Fibroblast of villous mesenchyme (primary cell): ENCODE results near the gene PITPNM3. TPM values are rescaled to one million over a fixed set of nuclear protein-coding genes. Genes with fewer than 3 reads are reported as not detected.

Source experiments
- DNase-seq: peaks from one replicate; pipeline ENCODE4 v3.0.0-alpha.2; 2010; ENCODE audit warnings: low read depth
- H3K4me3 ChIP-seq: 2 replicates; pipeline ENCODE4 v1.5.1; 2011; ENCODE audit warnings: low read depth, mild to moderate bottlenecking, low read length
- total RNA-seq: library from RNA; depleted of rRNA; stranded (reverse); fragments of >200 nt; gene quantifications from 2 replicates; pipeline ENCODE4 v1.2.3, GENCODE V29; 2012
- TF ChIP-seq, protein P1 (sequence below): IDR thresholded peaks from 2 replicates; pipeline ENCODE4 v1.5.1; 2012; ENCODE audit warnings: low read depth, mild to moderate bottlenecking, low read length; ENCODE audit not compliant: insufficient read depth

Gene PITPNM3
- total RNA-seq, 1 donor, result under 0.01 TPM

DNA sequence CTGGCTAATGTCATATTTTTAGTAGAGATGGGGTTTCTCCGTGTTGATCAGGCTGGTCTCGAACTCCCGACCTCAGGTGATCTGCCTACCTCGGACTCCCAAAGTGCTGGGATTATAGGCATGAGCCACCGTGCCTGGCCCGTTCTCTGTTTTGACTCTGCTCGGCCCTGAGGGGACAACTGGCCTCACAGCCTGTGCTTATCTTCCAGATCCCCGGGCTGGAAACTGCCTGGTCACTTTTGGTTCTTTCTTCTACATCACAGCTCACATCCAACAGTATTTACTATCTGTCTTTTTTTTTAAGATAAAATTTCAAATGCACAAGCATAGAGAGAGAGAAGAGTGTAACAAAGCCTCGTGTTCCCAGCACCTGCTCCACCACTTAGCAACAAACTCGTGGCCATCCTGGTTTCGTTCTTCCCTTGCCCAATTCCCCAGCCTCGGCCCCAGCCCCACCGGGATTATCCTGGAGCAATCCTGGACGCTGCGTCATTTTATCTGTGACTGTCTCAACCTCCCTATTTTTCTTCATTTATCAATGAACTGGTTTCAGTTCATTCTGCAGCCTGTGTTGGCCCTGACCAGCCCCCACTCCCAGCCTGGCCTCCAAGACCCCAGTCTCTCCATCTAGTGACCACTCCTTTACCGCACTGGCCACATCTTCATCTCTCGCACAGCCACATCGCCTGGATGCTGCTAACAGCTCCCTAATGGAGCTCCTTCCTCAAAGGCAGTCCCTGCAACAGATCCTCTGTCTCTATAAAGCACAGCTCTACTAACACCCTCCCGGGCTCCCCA, 91.0 kb downstream of the PITPNM3 start:
- H3K4me3 ChIP-seq, result no peak overlapping the region
- TF ChIP-seq, protein P1, sequence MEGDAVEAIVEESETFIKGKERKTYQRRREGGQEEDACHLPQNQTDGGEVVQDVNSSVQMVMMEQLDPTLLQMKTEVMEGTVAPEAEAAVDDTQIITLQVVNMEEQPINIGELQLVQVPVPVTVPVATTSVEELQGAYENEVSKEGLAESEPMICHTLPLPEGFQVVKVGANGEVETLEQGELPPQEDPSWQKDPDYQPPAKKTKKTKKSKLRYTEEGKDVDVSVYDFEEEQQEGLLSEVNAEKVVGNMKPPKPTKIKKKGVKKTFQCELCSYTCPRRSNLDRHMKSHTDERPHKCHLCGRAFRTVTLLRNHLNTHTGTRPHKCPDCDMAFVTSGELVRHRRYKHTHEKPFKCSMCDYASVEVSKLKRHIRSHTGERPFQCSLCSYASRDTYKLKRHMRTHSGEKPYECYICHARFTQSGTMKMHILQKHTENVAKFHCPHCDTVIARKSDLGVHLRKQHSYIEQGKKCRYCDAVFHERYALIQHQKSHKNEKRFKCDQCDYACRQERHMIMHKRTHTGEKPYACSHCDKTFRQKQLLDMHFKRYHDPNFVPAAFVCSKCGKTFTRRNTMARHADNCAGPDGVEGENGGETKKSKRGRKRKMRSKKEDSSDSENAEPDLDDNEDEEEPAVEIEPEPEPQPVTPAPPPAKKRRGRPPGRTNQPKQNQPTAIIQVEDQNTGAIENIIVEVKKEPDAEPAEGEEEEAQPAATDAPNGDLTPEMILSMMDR, result no peak
- no peak for DNase-seq

DNA sequence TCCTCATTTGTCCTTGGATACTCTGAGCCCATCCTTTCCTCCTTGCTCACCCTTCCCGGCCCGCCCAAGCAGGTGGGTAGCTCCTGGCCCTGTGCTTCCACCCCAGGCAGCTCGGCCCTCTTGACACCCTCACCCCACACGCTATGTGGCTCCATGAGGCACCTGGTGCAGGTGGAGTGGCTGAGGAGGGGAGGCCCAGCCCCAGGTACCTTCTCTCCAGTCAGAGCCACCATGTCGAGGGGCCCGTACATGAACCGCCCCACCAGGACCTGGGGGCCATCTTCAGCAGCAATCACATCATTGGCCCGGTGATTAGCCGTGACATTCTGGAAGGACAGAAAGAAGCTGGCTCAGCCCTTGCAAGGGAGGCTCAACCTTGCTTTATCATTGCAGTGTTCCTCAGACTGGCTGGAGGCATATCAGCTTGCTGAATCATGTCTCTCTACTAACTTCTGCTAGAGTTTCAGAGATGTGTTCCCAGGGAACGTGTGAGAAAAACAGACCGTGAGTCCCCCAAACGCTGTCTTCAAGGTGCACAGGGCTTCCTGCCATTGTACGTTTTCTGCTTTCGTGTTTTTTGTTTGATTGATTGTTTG, 91.8 kb downstream of the PITPNM3 start:
- TF ChIP-seq, protein P1, result no peak
- no peak for DNase-seq

DNA sequence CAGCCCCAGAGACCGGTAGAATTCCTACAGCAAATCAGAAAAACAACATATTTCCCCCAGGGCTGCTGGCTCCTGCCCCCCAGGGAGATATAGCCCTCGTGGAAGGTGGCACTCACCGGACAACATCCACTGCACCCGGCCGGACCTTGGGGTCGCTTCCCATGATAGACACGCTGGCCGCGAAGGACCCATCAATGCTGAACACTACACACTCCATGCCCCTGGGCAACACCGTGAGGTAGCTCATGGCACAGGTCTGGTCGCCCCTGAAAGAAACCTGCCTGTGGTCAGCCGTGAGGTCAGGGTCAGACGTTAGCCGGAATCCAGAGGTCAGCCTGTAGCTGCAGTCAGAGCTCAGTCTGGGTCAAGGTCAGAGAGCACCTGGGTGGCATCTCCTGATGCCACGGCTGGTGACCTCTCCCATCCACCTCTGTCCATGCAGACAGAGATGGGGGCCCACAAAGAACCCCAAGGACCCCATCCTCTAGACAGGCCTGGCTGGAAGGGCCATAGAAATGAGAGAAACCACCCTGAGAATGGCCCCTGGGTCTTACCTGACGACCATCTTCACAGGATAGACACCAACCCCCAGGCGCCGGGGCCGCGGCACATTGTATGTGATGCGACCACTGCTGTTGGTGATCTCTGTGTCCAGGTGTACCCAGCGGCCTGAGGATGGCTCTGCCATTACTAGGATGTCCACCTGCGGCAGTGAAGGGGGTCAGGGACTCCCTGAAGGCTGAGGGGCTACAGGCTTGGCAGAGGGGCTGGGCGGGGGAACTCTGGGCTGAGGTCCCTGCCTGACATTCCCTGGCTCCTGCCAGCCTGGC, 92.5 kb downstream of the PITPNM3 start:
- DNase-seq, result no peak
- TF ChIP-seq, protein P1, result no peak
- H3K4me3 ChIP-seq, result no peak overlapping the region

More for the DNA sequence above, 91.8 kb downstream of the PITPNM3 start:
- H3K4me3 ChIP-seq, result no peak overlapping the region

DNA sequence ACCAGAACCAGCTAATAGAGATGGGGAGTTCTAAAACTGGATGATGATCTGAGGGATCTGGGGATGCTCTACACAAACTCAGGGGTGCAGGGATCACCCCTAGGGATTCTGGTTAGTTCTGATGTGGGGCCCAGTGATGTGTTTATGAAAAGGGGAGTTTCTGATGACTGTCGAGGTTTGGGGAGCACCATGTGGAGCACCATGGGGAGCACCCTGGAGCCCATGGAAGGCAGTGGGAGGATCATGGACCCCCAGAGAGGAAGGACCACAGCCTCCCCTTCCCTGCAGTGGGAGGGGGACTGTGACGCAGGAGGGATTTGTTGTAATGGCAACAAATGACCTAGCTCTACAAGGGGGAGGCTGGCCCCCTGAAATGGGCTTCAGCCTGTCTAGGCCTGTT, 93.7 kb downstream of the PITPNM3 start:
- TF ChIP-seq, protein P1, result no peak
- DNase-seq, result no peak
- no peak overlapping the region for H3K4me3 ChIP-seq

DNA sequence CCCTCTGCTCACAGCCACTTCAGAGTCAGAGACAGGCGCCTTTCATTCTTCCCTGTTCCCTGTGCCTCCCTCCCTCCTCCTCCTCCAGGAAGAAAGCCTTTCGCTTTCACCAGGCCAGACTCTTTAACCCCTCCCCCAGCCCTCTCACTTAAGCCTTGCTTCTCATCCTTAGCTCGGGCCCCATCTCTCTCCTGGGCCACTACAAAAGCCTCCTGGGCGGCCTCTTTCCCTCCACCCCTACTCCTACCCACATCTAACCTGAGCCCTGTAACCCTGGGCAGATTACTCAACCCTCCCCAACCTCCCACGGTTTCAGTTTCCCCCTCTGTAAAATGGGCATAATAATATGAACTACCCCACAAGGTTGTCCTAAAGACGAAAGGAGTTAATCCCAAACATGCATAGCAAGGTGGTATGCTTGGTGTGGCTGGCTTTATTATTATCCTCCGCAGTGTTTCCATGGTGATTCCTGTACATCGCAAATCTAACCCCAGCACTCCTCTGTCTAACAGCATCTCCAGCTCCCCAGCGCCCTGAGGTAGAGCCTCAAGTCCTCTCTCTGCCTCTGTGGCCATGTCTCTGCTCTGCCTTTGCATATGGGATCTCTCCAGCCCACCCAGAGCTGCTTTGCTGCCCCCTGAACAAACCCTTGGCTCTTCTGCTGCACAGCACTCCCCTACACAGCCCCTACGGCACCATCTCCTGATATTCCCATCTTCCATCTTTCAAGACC, 94.4 kb downstream of the PITPNM3 start:
- no peak for DNase-seq
- TF ChIP-seq, protein P1, result no peak
- H3K4me3 ChIP-seq, result no peak overlapping the region

DNA sequence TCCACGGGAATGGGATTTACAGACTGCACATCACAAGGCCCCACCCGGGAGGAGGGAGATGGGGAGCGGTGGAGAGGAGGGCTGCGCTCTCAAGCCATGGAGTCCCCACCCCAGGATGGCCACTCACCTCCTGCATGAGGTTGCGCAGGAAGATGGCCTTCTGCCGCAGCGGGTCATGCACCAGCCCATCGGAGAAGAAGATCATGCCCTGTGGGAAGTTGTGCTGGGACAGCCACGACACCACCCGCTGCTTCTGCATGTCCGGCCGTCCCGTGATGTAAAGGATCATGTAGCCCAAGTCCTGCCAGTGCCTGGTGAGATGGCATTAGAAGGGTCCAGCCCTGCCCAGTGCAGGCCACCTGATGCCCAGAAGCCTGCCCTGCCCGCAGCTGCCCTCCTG, 95.1 kb downstream of the PITPNM3 start:
- H3K4me3 ChIP-seq, result no peak overlapping the region
- TF ChIP-seq, protein P1, result no peak

More for the DNA sequence above, 95.1 kb downstream of the PITPNM3 start:
- DNase-seq, result no peak
